HCT116 (cell line): ENCODE measurements around the gene ADIPOR2. TPM values are rescaled to one million over a fixed set of nuclear protein-coding genes. Genes with fewer than 3 reads are reported as not detected.

Experiments
- ATAC-seq: fragments of 200-7000 bp; cut with Tn5 transposase; 2 replicates; pipeline ENCODE4 v1.9.1; 2020; ENCODE audit warnings: mild to moderate bottlenecking, moderate library complexity
- BruUV-seq: library from RNA; stranded (reverse); fragments of 400-500 nt; replicated peaks from 2 replicates; lab custom pipeline; 2021; lab: Mats Ljungman, UMichigan
- CTCF ChIA-PET: fragments of 300-600 bp; sonication (Branson Sonifier 250); formaldehyde crosslinking; loops from one replicate; lab custom pipeline; 2021; ENCODE audit warnings: antibody characterized with exemption; lab: Charles Lee
- POLR2A ChIA-PET: fragments of 300-600, 350-600 bp; sonication (Branson Sonifier 250); formaldehyde crosslinking; loops from one replicate; lab custom pipeline; 2021; ENCODE audit warnings: antibody characterized with exemption; lab: Charles Lee
- RAD21 ChIA-PET, 2 experiments: fragments of 300-600 bp; sonication (Branson Sonifier 250); formaldehyde crosslinking; loops; one replicate each; lab custom pipeline; 2023; ENCODE audit warnings: low total read pairs in 2 of 2; ENCODE audit not compliant: uncharacterized antibody in 2 of 2, unreplicated experiment in 2 of 2, low non-redundant PET in 1 of 2; lab: Charles Lee
- DNase-seq: peaks from one replicate; pipeline ENCODE4 v3.0.0-alpha.2; 2010; ENCODE audit warnings: low read depth, low spot score
- H2AFZ ChIP-seq: fragments of 200-600 bp; shearing (Covaris generic), sonication (generic); 2 replicates; pipeline ENCODE4 v1.6.1; 2017; ENCODE audit warnings: low read depth, mixed run types, mixed read lengths, antibody characterized with exemption, low read length; ENCODE audit not compliant: poor library complexity, severe bottlenecking
- H3K27ac ChIP-seq: 2 replicates; pipeline ENCODE4 v1.5.1; 2012; ENCODE audit warnings: low read depth, low read length
- H3K27me3 ChIP-seq: fragments of 200-600 bp; sonication (generic); 2 replicates; pipeline ENCODE4 v1.6.1; 2016; ENCODE audit warnings: mixed run types, low read length, mixed read lengths; ENCODE audit not compliant: insufficient read depth
- H3K36me3 ChIP-seq, 2 experiments: fragments of 200-500 bp in 1 of 2; fragments of 200-600 bp in 1 of 2; sonication (Bioruptor generic) in 1 of 2; sonication (generic) in 1 of 2; 2 replicates each; pipeline versions ENCODE4 v1.5.1 to v1.6.1; 2014 to 2016; ENCODE audit warnings: low read length in 2 of 2, inconsistent platforms in 1 of 2, mixed read lengths in 1 of 2, mixed run types in 1 of 2; ENCODE audit not compliant: insufficient read depth in 2 of 2, control insufficient read depth in 1 of 2
- H3K4me1 ChIP-seq, 2 experiments: fragments of 200-600 bp in 1 of 2; sonication (generic) in 1 of 2; 2 replicates each; pipeline versions ENCODE4 v1.5.1 to v1.6.1; 2012 to 2017; ENCODE audit warnings: low read length in 2 of 2, inconsistent platforms in 1 of 2, mild to moderate bottlenecking in 1 of 2, mixed read lengths in 1 of 2, mixed run types in 1 of 2, moderate library complexity in 1 of 2; ENCODE audit not compliant: insufficient read depth in 2 of 2, control insufficient read depth in 1 of 2
- H3K4me2 ChIP-seq: fragments of 200-600 bp; sonication (generic); 2 replicates; pipeline ENCODE4 v1.6.1; 2017; ENCODE audit warnings: mixed run types, low read length, mixed read lengths
- H3K4me3 ChIP-seq, 2 experiments: fragments of 200-600 bp in 1 of 2; sonication (generic) in 1 of 2; replicated peaks in 1 of 2; 2 replicates each; pipeline ENCODE4 v1.5.1; 2011 to 2016; ENCODE audit warnings: low read length in 2 of 2, control low read depth in 1 of 2, low read depth in 1 of 2, mild to moderate bottlenecking in 1 of 2, mixed read lengths in 1 of 2, mixed run types in 1 of 2
- H3K79me2 ChIP-seq: fragments of 200-600 bp; sonication (generic); 2 replicates; pipeline ENCODE4 v1.6.1; 2017; ENCODE audit warnings: mild to moderate bottlenecking, mixed run types, low read length, moderate library complexity, mixed read lengths; ENCODE audit not compliant: insufficient read depth
- H3K9ac ChIP-seq: fragments of 200-600 bp; sonication (generic); 2 replicates; pipeline ENCODE4 v1.6.1; 2016; ENCODE audit warnings: low read length, mixed read lengths
- H3K9me2 ChIP-seq: fragments of 200-600 bp; sonication (generic), shearing (Covaris generic); 2 replicates; pipeline ENCODE4 v1.6.1; 2017; ENCODE audit warnings: mixed run types, mild to moderate bottlenecking, moderate library complexity; ENCODE audit not compliant: insufficient read depth
- H3K9me3 ChIP-seq, 2 experiments: fragments of 200-500 bp in 1 of 2; fragments of 200-600 bp in 1 of 2; sonication (Bioruptor generic) in 1 of 2; sonication (generic) in 1 of 2; 2 replicates each; pipeline ENCODE4 v1.6.1; 2014 to 2017; ENCODE audit warnings: low read length in 2 of 2, mixed read lengths in 2 of 2, inconsistent platforms in 1 of 2, low read depth in 1 of 2, mild to moderate bottlenecking in 1 of 2, mixed run types in 1 of 2, moderate library complexity in 1 of 2; ENCODE audit not compliant: control insufficient read depth in 1 of 2, insufficient read depth in 1 of 2
- H4K20me1 ChIP-seq: fragments of 200-600 bp; sonication (generic), shearing (Covaris generic); 2 replicates; pipeline ENCODE4 v1.6.1; 2017; ENCODE audit warnings: mixed run types, mild to moderate bottlenecking, moderate library complexity; ENCODE audit not compliant: insufficient read depth
- CBX3 ChIP-seq: IDR thresholded peaks from 2 replicates; pipeline ENCODE4 v1.6.1; 2012; ENCODE audit warnings: low read depth
- CEBPB ChIP-seq: IDR thresholded peaks from 2 replicates; pipeline ENCODE4 v1.6.1; 2012; ENCODE audit warnings: low read depth
- EGR1 ChIP-seq: IDR thresholded peaks from 2 replicates; pipeline ENCODE4 v1.6.1; 2012; ENCODE audit warnings: low read depth
- EZH2 ChIP-seq: fragments of 200-600 bp; sonication (generic); IDR thresholded peaks from 2 replicates; pipeline ENCODE4 v1.6.1; 2017; ENCODE audit warnings: antibody characterized with exemption, mixed run types
- EZH2phosphoT487 ChIP-seq: fragments of 200-600 bp; IDR thresholded peaks from 2 replicates; pipeline ENCODE4 v1.6.1; 2018; ENCODE audit warnings: antibody characterized with exemption, borderline replicate concordance
- JUND ChIP-seq: IDR thresholded peaks from 2 replicates; pipeline ENCODE4 v1.6.1; 2012
- POLR2A ChIP-seq: IDR thresholded peaks from 2 replicates; pipeline ENCODE4 v1.7.0; 2011; ENCODE audit warnings: borderline replicate concordance; ENCODE audit not compliant: insufficient read depth, insufficient read length; ENCODE audit errors: extremely low read depth
- POLR2AphosphoS5 ChIP-seq: IDR thresholded peaks from 2 replicates; pipeline ENCODE4 v1.6.1; 2011; ENCODE audit warnings: mild to moderate bottlenecking, low read depth, low read length, moderate library complexity
- RAD21 ChIP-seq: IDR thresholded peaks from 2 replicates; pipeline ENCODE4 v1.6.1; 2012; ENCODE audit warnings: low read depth, mild to moderate bottlenecking
- SIN3A ChIP-seq: IDR thresholded peaks from 2 replicates; pipeline ENCODE4 v1.6.1; 2012; ENCODE audit warnings: low read depth
- SP1 ChIP-seq: IDR thresholded peaks from 2 replicates; pipeline ENCODE4 v1.6.1; 2012; ENCODE audit warnings: low read depth
- SRF ChIP-seq: IDR thresholded peaks from 2 replicates; pipeline ENCODE4 v1.6.1; 2012; ENCODE audit warnings: low read depth
- TCF7L2 ChIP-seq: IDR thresholded peaks from 2 replicates; pipeline ENCODE4 v1.7.0; 2011; ENCODE audit warnings: borderline replicate concordance, inconsistent platforms; ENCODE audit not compliant: insufficient read depth, insufficient read length; ENCODE audit errors: extremely low read depth
- YY1 ChIP-seq: IDR thresholded peaks from 2 replicates; pipeline ENCODE4 v1.6.1; 2011; ENCODE audit warnings: low read length, low read depth, moderate library complexity, mild to moderate bottlenecking; ENCODE audit not compliant: insufficient replicate concordance; ENCODE audit errors: extremely low read depth
- ZFX ChIP-seq: fragments of 450-650 bp; IDR thresholded peaks from 2 replicates; pipeline ENCODE4 v1.6.1; 2017
- intact Hi-C: fragments of 100-400 bp; cut with micrococcal nuclease; formaldehyde crosslinking; loops from 2 replicates; pipeline ENCODE4 v1.10.0; 2022
- total RNA-seq: library from RNA; stranded (reverse); gene quantifications from one replicate; pipeline ENCODE4 v1.2.1, GENCODE V29; 2021; ENCODE audit not compliant: unreplicated experiment

The ADIPOR2 gene
- total RNA-seq, 1 experiment from 2014 or later = 69.9 TPM

GRCh38 chr12:1740161-1740948 lies 49.5 kb downstream of the ADIPOR2 start:
- H4K20me1 ChIP-seq = peaks cover 5% of the 10 kb centered on the region; the same call in 1 of the 2 replicates
- no peak overlapping the region for H3K4me2 ChIP-seq
- no peak overlapping the region for H3K9ac ChIP-seq
- intact Hi-C loops = no loop called here
- no peak overlapping the region for H3K4me3 ChIP-seq
- H3K36me3 ChIP-seq = peaks cover 0 to 9% of the 10 kb centered on the region in 2 experiments; a peak in 1 of 4 replicates
- ChIA-PET CTCF (no interaction called here), POLR2A (interaction anchor here (0.7 kb wide), 1 partner anchor 11 kb away, joined by 3 read pairs; no protein-coding TSS in a partner anchor), RAD21 (no interaction called here)
- ATAC-seq = no peak
- no peaks in the 10 kb centered on the region for H3K27me3 ChIP-seq
- TF ChIP-seq ZFX (no peak), YY1 (no peak), POLR2A (no peak), SRF (no peak), CEBPB (no peak), TCF7L2 (no peak), SIN3A (no peak), EZH2phosphoT487 (no peak), CBX3 (no peak), EGR1 (no peak), JUND (no peak), SP1 (no peak), EZH2 (no peak), POLR2AphosphoS5 (no peak), RAD21 (no peak)
- no TSS peak for BruUV-seq
- no peak overlapping the region for H3K27ac ChIP-seq
- no peaks in the 10 kb centered on the region for H3K9me2 ChIP-seq
- H3K9me3 ChIP-seq = 0 out of 4 replicates have a peak, but pooled peaks cover 0 to under 1% of the 10 kb centered on the region in 2 experiments
- DNase-seq = no peak
- H2AFZ ChIP-seq = no peak overlapping the region
- H3K4me1 ChIP-seq = no peaks in the 10 kb centered on the region
- peaks cover 87% of the 10 kb centered on the region for H3K79me2 ChIP-seq
